ENCODE data around the gene ANO1.

Gene ANO1

GRCh38 chr11:70140711-70141485, 62.8 kb downstream of the ANO1 start:
- no peak for DNase-seq

GRCh38 chr11:70141486-70142220, 63.5 kb downstream of the ANO1 start:
- no peak for DNase-seq

GRCh38 chr11:70142221-70142875, 64.2 kb downstream of the ANO1 start:
- DNase-seq = no peak

- no peak for DNase-seq
These were observed 66.1 kb downstream of the ANO1 start for GRCh38 chr11:70144262-70144661.

GRCh38 chr11:70145071-70145470, 67.0 kb downstream of the ANO1 start:
- no peak for DNase-seq

- DNase-seq = no peak
These were observed 67.7 kb downstream of the ANO1 start for GRCh38 chr11:70145841-70146240.

GRCh38 chr11:70146299-70146698, 68.2 kb downstream of the ANO1 start:
- no peak for DNase-seq

GRCh38 chr11:70146895-70147520, 68.9 kb downstream of the ANO1 start:
- DNase-seq = no peak

GRCh38 chr11:70147668-70148067, 69.6 kb downstream of the ANO1 start:
- DNase-seq = no peak

- DNase-seq = no peak
These were observed 73.6 kb downstream of the ANO1 start for GRCh38 chr11:70151671-70152070.

GRCh38 chr11:70153133-70153727, 75.1 kb downstream of the ANO1 start:
- no peak for DNase-seq

- DNase-seq = no peak
These were observed 77.3 kb downstream of the ANO1 start for GRCh38 chr11:70155386-70155785.

- DNase-seq = no peak
These were observed 78.3 kb downstream of the ANO1 start for GRCh38 chr11:70156291-70157037.

GRCh38 chr11:70158201-70158600, 80.1 kb downstream of the ANO1 start:
- DNase-seq = no peak

GRCh38 chr11:70158757-70159389, 80.8 kb downstream of the ANO1 start:
- DNase-seq = no peak

GRCh38 chr11:70159627-70160570, 81.8 kb downstream of the ANO1 start:
- no peak for DNase-seq

GRCh38 chr11:70161043-70161625, 83.0 kb downstream of the ANO1 start:
- DNase-seq = no peak

- no peak for DNase-seq
These were observed 86.6 kb downstream of the ANO1 start for GRCh38 chr11:70164705-70165104.

- no peak for DNase-seq
These were observed 89.0 kb downstream of the ANO1 start for GRCh38 chr11:70167120-70167519.
